ENCODE results near the gene HYAL4. TPM values are rescaled to one million over a fixed set of nuclear protein-coding genes. Genes with fewer than 3 reads are reported as not detected.

HYAL4 gene
- total and polyA plus RNA-seq, 2 donors from 2014 or later: 0.24 TPM; not detected in 1

- Histone ChIP-seq H3K4me1 (ENCODE audit: control insufficient read depth in 2 of 3, insufficient read depth in 2 of 3, low read depth in 1 of 3, low read length in 3 of 3) (no peaks in the 10 kb centered on the region), H3K27me3 (ENCODE audit: control insufficient read depth, insufficient read depth, low read length) (no peaks in the 10 kb centered on the region), H3K9me3 (ENCODE audit: control insufficient read depth in 2 of 3, insufficient read depth in 1 of 3, low read length in 3 of 3) (no peaks in the 10 kb centered on the region), H3K36me3 (ENCODE audit: control insufficient read depth in 2 of 3, insufficient read depth in 3 of 3, low read length in 3 of 3) (no peaks in the 10 kb centered on the region), H3K9ac (ENCODE audit: low read length in 3 of 3) (no peak overlapping the region), H3K4me3 (ENCODE audit: low read length in 3 of 3) (no peak overlapping the region), H3K27ac (ENCODE audit: low read depth in 2 of 2, low read length in 2 of 2) (no peak overlapping the region)
- no peak for DNase-seq
- no peak for TF ChIP-seq CTCF (IDR thresholded peaks at IDR 0.05; ENCODE audit: borderline replicate concordance, extremely low read depth, insufficient read depth)
- FAIRE-seq: no peak
- intact Hi-C loops (cut with DNase I): no loop called here
Observed at GRCh38 chr7:123805287-123805686, 39.7 kb upstream of the HYAL4 start.

DNA sequence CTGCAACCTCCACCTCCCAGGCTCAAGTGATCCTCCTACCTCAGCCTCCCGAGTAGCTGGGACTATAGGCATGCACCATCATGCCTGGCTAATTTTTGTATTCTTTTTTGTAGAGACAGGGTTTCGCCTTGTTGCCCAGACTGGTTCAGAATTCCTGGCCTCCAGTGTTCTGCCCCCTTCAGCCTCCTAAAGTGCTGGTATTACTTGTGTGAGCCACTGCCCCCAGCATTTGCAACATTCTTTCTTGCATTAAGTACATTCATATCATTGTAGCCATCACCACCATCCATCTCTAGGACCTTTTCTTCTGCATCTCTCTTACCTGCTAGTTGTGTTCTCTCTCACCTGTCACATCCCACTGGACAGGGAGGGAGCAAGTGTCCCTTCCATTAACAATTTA is 35.5 kb upstream of the HYAL4 start:
- no peak for TF ChIP-seq CTCF (IDR thresholded peaks at IDR 0.05; ENCODE audit: borderline replicate concordance, extremely low read depth, insufficient read depth)
- H3K9ac ChIP-seq (ENCODE audit: low read length in 3 of 3): no peak overlapping the region
- no peak overlapping the region for H3K27ac ChIP-seq (ENCODE audit: low read depth in 2 of 2, low read length in 2 of 2)
- DNase-seq (no peak), FAIRE-seq (no peak)
- H3K27me3 ChIP-seq (ENCODE audit: control insufficient read depth, insufficient read depth, low read length): no peaks in the 10 kb centered on the region
- intact Hi-C loops (cut with DNase I): no loop called here
- no peaks in the 10 kb centered on the region for H3K4me1 ChIP-seq (ENCODE audit: control insufficient read depth in 2 of 3, insufficient read depth in 2 of 3, low read depth in 1 of 3, low read length in 3 of 3)
- no peaks in the 10 kb centered on the region for H3K9me3 ChIP-seq (ENCODE audit: control insufficient read depth in 2 of 3, insufficient read depth in 1 of 3, low read length in 3 of 3)
- no peaks in the 10 kb centered on the region for H3K36me3 ChIP-seq (ENCODE audit: control insufficient read depth in 2 of 3, insufficient read depth in 3 of 3, low read length in 3 of 3)
- no peak overlapping the region for H3K4me3 ChIP-seq (ENCODE audit: low read length in 3 of 3)

GRCh38 chr7:123811056-123811455 is 33.9 kb upstream of the HYAL4 start:
- Histone ChIP-seq H3K27ac (ENCODE audit: low read depth in 2 of 2, low read length in 2 of 2) (no peak overlapping the region), H3K9me3 (ENCODE audit: control insufficient read depth in 2 of 3, insufficient read depth in 1 of 3, low read length in 3 of 3) (no peaks in the 10 kb centered on the region), H3K4me3 (ENCODE audit: low read length in 3 of 3) (no peak overlapping the region), H3K4me1 (ENCODE audit: control insufficient read depth in 2 of 3, insufficient read depth in 2 of 3, low read depth in 1 of 3, low read length in 3 of 3) (no peaks in the 10 kb centered on the region), H3K9ac (ENCODE audit: low read length in 3 of 3) (no peak overlapping the region), H3K27me3 (ENCODE audit: control insufficient read depth, insufficient read depth, low read length) (no peaks in the 10 kb centered on the region), H3K36me3 (ENCODE audit: control insufficient read depth in 2 of 3, insufficient read depth in 3 of 3, low read length in 3 of 3) (no peaks in the 10 kb centered on the region)
- no peak for FAIRE-seq
- intact Hi-C loops (cut with DNase I): no loop called here
- TF ChIP-seq CTCF (IDR thresholded peaks at IDR 0.05; ENCODE audit: borderline replicate concordance, extremely low read depth, insufficient read depth): no peak
- no peak for DNase-seq

DNA sequence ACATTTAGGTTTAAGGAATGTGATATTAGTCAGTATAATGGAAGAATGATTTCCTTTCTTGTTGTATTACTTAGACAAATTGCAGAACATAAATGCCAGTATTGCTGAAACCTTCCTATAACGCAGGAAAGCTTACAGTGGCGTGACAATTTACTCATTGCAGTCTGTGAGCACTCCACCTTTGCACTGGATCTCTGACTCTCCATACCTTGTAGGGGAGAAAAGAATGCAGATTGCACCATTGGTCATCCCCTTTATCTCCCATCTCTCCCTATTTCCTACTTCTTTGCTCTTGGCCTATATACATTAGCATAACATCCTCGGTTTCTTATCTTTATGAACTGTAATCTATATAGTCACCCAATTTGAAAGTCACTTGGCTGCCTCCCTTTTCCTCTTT is 28.1 kb upstream of the HYAL4 start:
- TF ChIP-seq CTCF (IDR thresholded peaks at IDR 0.05; ENCODE audit: borderline replicate concordance, extremely low read depth, insufficient read depth): no peak
- FAIRE-seq: no peak
- Histone ChIP-seq H3K4me1 (ENCODE audit: control insufficient read depth in 2 of 3, insufficient read depth in 2 of 3, low read depth in 1 of 3, low read length in 3 of 3) (no peaks in the 10 kb centered on the region), H3K9ac (ENCODE audit: low read length in 3 of 3) (no peak overlapping the region), H3K36me3 (ENCODE audit: control insufficient read depth in 2 of 3, insufficient read depth in 3 of 3, low read length in 3 of 3) (no peaks in the 10 kb centered on the region), H3K27ac (ENCODE audit: low read depth in 2 of 2, low read length in 2 of 2) (no peak overlapping the region), H3K4me3 (ENCODE audit: low read length in 3 of 3) (no peak overlapping the region), H3K27me3 (ENCODE audit: control insufficient read depth, insufficient read depth, low read length) (no peaks in the 10 kb centered on the region), H3K9me3 (ENCODE audit: control insufficient read depth in 2 of 3, insufficient read depth in 1 of 3, low read length in 3 of 3) (no peaks in the 10 kb centered on the region)
- DNase-seq: no peak
- intact Hi-C loops (cut with DNase I): no loop called here
